GM12878 (cell line): ENCODE results near the gene CNRIP1. TPM values are rescaled to one million over a fixed set of nuclear protein-coding genes. Genes with fewer than 3 reads are reported as not detected.
A peak's percentile ranks its signal among the peaks of the same experiment; 100 is the strongest.

Experiments
- ATAC-seq: fragments of 200-7000 bp; cut with Tn5 transposase; 3 replicates; pipeline ENCODE4 v1.9.1; 2020; ENCODE audit warnings: mild to moderate bottlenecking, moderate library complexity
- BruUV-seq: library from RNA; stranded (reverse); fragments of 400-500 nt; replicated peaks from 2 replicates; lab custom pipeline; 2021; lab: Mats Ljungman, UMichigan
- CTCF ChIA-PET: fragments of 300-600 bp; sonication (Branson Sonifier 250); formaldehyde crosslinking; extraction: SDS; loops from one replicate; lab custom pipeline; 2021; ENCODE audit warnings: inconsistent platforms; lab: Yijun Ruan, JAX
- POLR2A ChIA-PET: fragments of 350-600 bp; formaldehyde crosslinking; extraction: SDS; loops from one replicate; lab custom pipeline; 2021; ENCODE audit warnings: inconsistent platforms; lab: Charles Lee
- RAD21 ChIA-PET: fragments of 300-600 bp; sonication (Branson Sonifier 250); formaldehyde crosslinking; loops from one replicate; lab custom pipeline; 2023; ENCODE audit warnings: antibody characterized with exemption; ENCODE audit not compliant: unreplicated experiment; lab: Charles Lee
- SMC1A ChIA-PET: fragments of 300-600 bp; sonication (Branson Sonifier 250); formaldehyde crosslinking; loops from one replicate; lab custom pipeline; 2023; ENCODE audit not compliant: unreplicated experiment, uncharacterized antibody; lab: Charles Lee
- DNase-seq: peaks from one replicate; pipeline ENCODE4 v3.0.0-alpha.2; 2011; ENCODE audit warnings: low read depth, low spot score
- FAIRE-seq: peaks from 3 replicates; lab custom pipeline; 2011; peaks lifted over from hg19 to GRCh38; lab: Jason Lieb, UNC
- H2AFZ ChIP-seq: 2 replicates; pipeline ENCODE4 v1.6.0; 2011; ENCODE audit warnings: low read depth, low read length, control low read depth; ENCODE audit not compliant: control insufficient read depth
- H3K27ac ChIP-seq: 2 replicates; pipeline ENCODE4 v1.5.1; 2011; ENCODE audit warnings: control low read depth; ENCODE audit not compliant: control insufficient read depth, insufficient read depth
- H3K27me3 ChIP-seq, 2 experiments: replicated peaks in 1 of 2; 2 replicates each; pipeline versions ENCODE4 v1.6.0 to v1.6.1; 2011; ENCODE audit warnings: low read length in 1 of 2; ENCODE audit not compliant: control insufficient read depth in 2 of 2, insufficient read depth in 2 of 2
- H3K36me3 ChIP-seq, 2 experiments: 2 replicates each; pipeline ENCODE4 v1.5.1; 2011; ENCODE audit warnings: low read length in 1 of 2; ENCODE audit not compliant: control insufficient read depth in 2 of 2, insufficient read depth in 2 of 2
- H3K4me1 ChIP-seq: 2 replicates; pipeline ENCODE4 v1.6.1; 2011; ENCODE audit warnings: mild to moderate bottlenecking, low read length, moderate library complexity, mixed read lengths; ENCODE audit not compliant: control insufficient read depth, insufficient read depth
- H3K4me2 ChIP-seq: 2 replicates; pipeline ENCODE4 v1.6.0; 2011; ENCODE audit warnings: control low read depth; ENCODE audit not compliant: control insufficient read depth, insufficient read depth
- H3K4me3 ChIP-seq: fragments of 200-600 bp; sonication (generic); 2 replicates; pipeline ENCODE4 v1.5.1; 2016
- H3K79me2 ChIP-seq: 2 replicates; pipeline ENCODE4 v1.6.0; 2011; ENCODE audit warnings: low read length; ENCODE audit not compliant: control insufficient read depth, insufficient read depth
- H3K9ac ChIP-seq: 2 replicates; pipeline ENCODE4 v1.8.0; 2011; ENCODE audit warnings: low read length, control low read depth, mixed read lengths; ENCODE audit not compliant: control insufficient read depth, insufficient read depth
- H3K9me3 ChIP-seq: replicated peaks from 3 replicates; pipeline ENCODE4 v1.5.1; 2011; ENCODE audit warnings: mild to moderate bottlenecking, low read length; ENCODE audit not compliant: control insufficient read depth, insufficient read depth
- H4K20me1 ChIP-seq: 2 replicates; pipeline ENCODE4 v1.6.0; 2011; ENCODE audit not compliant: control insufficient read depth, insufficient read depth
- YY1 ChIP-seq: IDR thresholded peaks from 2 replicates; pipeline ENCODE4 v1.6.1; 2011; ENCODE audit warnings: low read depth, mild to moderate bottlenecking, low read length
- ZNF687 ChIP-seq: fragments of 450-650 bp; IDR thresholded peaks from 2 replicates; pipeline ENCODE4 v1.6.1; 2017; ENCODE audit warnings: mild to moderate bottlenecking, moderate library complexity
- WGBS: methylation state at CpG from one replicate; pipeline ENCODE4 v1.1.6; 2016; ENCODE audit warnings: low lambda C conversion rate; ENCODE audit not compliant: insufficient replicate concordance, insufficient coverage; ENCODE audit errors: missing lambda C conversion rate; 5-methylcytosine and 5-hydroxymethylcytosine counted together
- in situ Hi-C: fragments of 300-500 bp; cut with MboI; formaldehyde crosslinking; loops from 9 replicates; pipeline ENCODE4 v1.14.3; 2018; ENCODE audit warnings: mixed read lengths
- intact Hi-C: fragments of 100-400 bp; cut with micrococcal nuclease; formaldehyde crosslinking; loops from one replicate; pipeline ENCODE4 v1.14.2; 2022; ENCODE audit not compliant: unreplicated experiment
- polyA plus RNA-seq, 11 experiments: library from polyadenylated mRNA; depleted of rRNA in 4 of 11; unstranded in 6 of 11; stranded (reverse) in 5 of 11; fragments of >200 nt; fragmentation: Nextera tagmentation in 4 of 11; fragmentation: Illumina TruSeq in 1 of 11; extraction: Ambion mirVana in 4 of 11; extraction: Trizol in 1 of 11; gene quantifications; 1 replicate in 1 of 11; 2 replicates in 10 of 11; pipeline versions ENCODE4 v1.2.1 to v1.2.3, GENCODE V29; 2011 to 2016; ENCODE audit warnings: inconsistent platforms in 2 of 11, missing spikeins in 2 of 11, low read depth in 1 of 11
- total RNA-seq, 4 experiments: library from RNA; depleted of rRNA in 3 of 4; stranded (reverse); fragments of >200 nt in 3 of 4; fragmentation: Illumina TruSeq in 1 of 4; extraction: Trizol in 1 of 4; gene quantifications; 2 replicates each; pipeline versions ENCODE4 v1.2.1 to v1.2.3, GENCODE V29; 2013 to 2021

Gene CNRIP1
- total and polyA plus RNA-seq, 10 of the 15 experiments (the other 5 are each of a cell fraction or from before 2014, with no cell fraction given), result not detected

DNA sequence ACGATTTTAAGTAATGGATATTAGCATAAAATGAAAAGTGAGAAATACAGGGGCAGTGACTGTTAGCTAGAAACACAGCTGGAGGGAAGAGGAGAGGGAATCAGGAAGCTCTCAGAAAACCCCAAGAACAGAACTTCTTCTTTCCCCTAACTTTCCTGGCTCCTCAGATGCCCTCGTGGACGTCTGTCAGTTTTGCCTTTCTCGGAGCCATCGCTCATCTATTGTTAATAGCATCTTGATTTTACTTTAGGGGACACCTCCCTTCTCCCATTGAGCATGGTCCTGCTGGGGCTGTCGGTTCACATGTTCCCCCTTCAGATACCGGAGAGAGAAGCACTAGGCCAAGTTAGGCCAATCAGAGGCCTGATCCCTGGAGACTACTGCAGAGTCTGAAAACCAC lies 43.0 kb upstream of the CNRIP1 start:
- Histone ChIP-seq H3K4me3 (peak overlapping the region; percentile 33; the same call in 1 of the 2 replicates), H3K36me3 (no peaks in the 10 kb centered on the region), H3K79me2 (peaks cover 53% of the 10 kb centered on the region), H3K4me1 (peaks cover 21% of the 10 kb centered on the region), H2AFZ (peak overlapping the region; percentile 75), H3K9ac (peak overlapping the region; percentile 66), H4K20me1 (no peaks in the 10 kb centered on the region), H3K27me3 (no peaks in the 10 kb centered on the region), H3K4me2 (peak overlapping the region; percentile 76), H3K9me3 (no peaks in the 10 kb centered on the region; the same call in 2 of the 3 replicates), H3K27ac (peak overlapping the region; percentile 94)
- ATAC-seq, result no peak
- ChIA-PET CTCF (interaction anchor here (0.6 to 1.6 kb wide), 10 partner anchors 9 to 348 kb away, joined by 3 to 21 read pairs (median 3); no protein-coding TSS in a partner anchor), RAD21 (interaction anchor here (0.6 to 7.5 kb wide), 11 partner anchors 9 to 241 kb away, joined by 3 to 82 read pairs (median 4); partner anchors contain the start of gene PPP3R1), POLR2A (interaction anchor here (0.5 to 5.8 kb wide), 8 partner anchors 9 to 77 kb away, joined by 3 to 47 read pairs (median 3); no protein-coding TSS in a partner anchor), SMC1A (interaction anchor here (0.8 to 10.7 kb wide), 12 partner anchors 9 to 103 kb away, joined by 3 to 166 read pairs (median 4); no protein-coding TSS in a partner anchor)
- in situ Hi-C loops (loop anchor here (5.0 kb wide), 2 partner anchors 80 to 240 kb away; no protein-coding TSS in a partner anchor), intact Hi-C loops (loop anchor here (1.0 to 5.0 kb wide), 3 partner anchors 25 to 240 kb away; no protein-coding TSS in a partner anchor)
- BruUV-seq, result no TSS peak
- no peak for DNase-seq
- no peak for FAIRE-seq
- TF ChIP-seq ZNF687 (0 out of 2 replicates have a peak, but pooled peaks have one; percentile 40), YY1 (no peak)
- 17% methylated on average over 7 of the region's 7 CpGs for WGBS
